Activated T-cell treated with anti-CD3 and anti-CD28 coated beads, Interleukin-2, amount 50 U/mL, for 1 hour (primary cell): Measurements from ENCODE around the gene NSUN4.

ENCODE experiments used
- DNase-seq: peaks from one replicate; pipeline ENCODE4 v3.0.0-alpha.2; 2020

NSUN4 gene

GRCh38 chr1:46408356-46409062, 67.9 kb downstream of the NSUN4 start:
- DNase-seq, result no peak

DNA sequence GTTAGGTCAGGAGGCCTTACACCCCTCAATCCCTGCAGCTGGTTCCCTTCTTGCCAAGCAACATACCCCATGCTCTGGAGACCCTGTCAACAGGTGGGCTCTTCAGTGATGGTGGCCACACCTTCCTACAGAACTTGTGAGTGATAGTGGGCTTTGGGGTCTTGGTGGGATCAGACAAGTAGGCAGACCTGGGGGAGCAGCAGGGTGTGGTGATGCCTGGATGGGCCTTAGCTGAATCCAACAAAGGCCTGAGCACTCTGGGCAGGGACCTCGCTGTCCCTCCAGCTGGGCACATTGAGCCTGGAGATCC, 68.4 kb downstream of the NSUN4 start:
- DNase-seq, result no peak

DNA sequence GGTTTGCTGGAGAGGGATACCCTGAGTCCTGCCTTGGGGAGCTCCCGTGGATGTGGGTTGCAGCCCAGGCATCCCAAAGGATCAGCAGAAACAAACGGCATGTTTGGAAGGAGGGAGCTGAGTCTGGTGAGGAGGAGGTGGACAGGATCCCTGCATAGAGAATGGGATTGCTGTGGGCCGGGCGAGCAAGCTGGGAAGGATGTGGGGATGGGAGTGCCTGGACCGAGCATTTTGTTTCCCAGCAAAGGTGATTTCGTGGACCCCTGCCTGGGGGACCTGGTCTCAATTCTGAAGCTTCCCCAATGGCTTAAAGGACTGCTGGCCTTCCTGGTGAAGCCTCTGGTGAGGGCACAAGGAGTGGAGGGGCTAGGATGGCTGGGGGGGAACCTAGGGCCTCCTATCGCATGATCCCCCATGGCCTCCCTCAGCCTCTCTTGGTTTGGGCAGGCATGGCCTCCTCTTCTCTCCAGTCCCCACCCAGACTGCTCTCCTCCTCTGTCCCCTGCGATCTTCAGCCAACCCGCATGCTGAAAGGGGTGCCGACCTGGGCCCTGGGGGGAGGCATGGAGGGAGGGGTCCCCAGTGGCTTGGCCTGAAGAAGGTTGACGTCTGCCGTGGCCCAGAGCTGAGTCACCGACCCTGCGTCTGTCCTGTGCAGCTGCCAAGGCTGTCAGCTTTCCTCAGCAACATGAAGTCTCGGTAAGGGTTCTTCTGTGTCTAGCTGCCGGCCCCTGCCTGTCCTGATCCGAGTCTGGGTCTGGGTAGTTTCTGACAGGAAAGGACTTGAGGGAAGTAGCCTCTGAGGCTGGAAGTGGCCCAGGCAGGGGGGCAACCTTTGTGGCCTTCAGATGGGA, 69.8 kb downstream of the NSUN4 start:
- no peak for DNase-seq

DNA sequence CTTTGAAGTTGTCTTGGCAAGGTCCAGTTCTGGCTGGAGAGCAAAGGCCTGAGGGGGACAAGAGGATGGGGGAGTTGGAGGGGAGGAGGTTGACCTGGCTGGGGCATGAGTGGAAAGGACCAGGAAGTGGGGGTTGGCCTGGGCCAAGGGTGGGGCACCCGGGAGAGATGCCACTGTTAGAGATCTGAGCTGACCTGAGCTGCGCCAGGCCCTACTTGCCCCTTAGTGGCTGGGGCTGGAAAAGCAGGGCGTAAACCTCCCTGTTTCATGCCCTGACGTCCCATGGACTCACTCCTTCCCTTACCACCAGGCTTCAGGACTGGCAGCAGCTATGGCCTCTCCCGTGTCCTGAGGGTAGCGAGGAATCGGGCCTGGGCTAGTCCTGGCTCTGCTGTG, 70.4 kb downstream of the NSUN4 start:
- no peak for DNase-seq
